Measurements from ENCODE around the gene DDX51.
A peak's percentile ranks its signal among the peaks of the same experiment; 100 is the strongest.

Gene DDX51

GRCh38 chr12:132144115-132144809 lies at the start of gene DDX51, which contains the start of gene NOC4L:
TSS of gene DDX51 (minus strand) at chr12:132144319. CDS start at chr12:132144296, 23 bp downstream.
TSS of gene NOC4L (plus strand) at chr12:132144457. CDS start at chr12:132144489, 32 bp downstream.
- peak; percentile 83 for DNase-seq

- DNase-seq: no peak
Measured at GRCh38 chr12:132191715-132192553, 47.8 kb upstream of the DDX51 start.

- no peak for DNase-seq
Measured at GRCh38 chr12:132190834-132191500, 46.8 kb upstream of the DDX51 start.

GRCh38 chr12:132190012-132190755 lies 46.1 kb upstream of the DDX51 start:
- DNase-seq: no peak

GRCh38 chr12:132189378-132190011 lies 45.4 kb upstream of the DDX51 start:
- peak; percentile 73 for DNase-seq

- no peak for DNase-seq
Measured at GRCh38 chr12:132188916-132189325, 44.8 kb upstream of the DDX51 start.

- no peak for DNase-seq
Measured at GRCh38 chr12:132188451-132188901, 44.4 kb upstream of the DDX51 start.

GRCh38 chr12:132187646-132188450 lies 43.7 kb upstream of the DDX51 start:
- no peak for DNase-seq

GRCh38 chr12:132186857-132187620 lies 42.9 kb upstream of the DDX51 start:
- no peak for DNase-seq

GRCh38 chr12:132186208-132186856 lies 42.2 kb upstream of the DDX51 start:
- DNase-seq: no peak

GRCh38 chr12:132185705-132186104 lies 41.6 kb upstream of the DDX51 start:
- no peak for DNase-seq

- no peak for DNase-seq
Measured at GRCh38 chr12:132182711-132183365, 38.7 kb upstream of the DDX51 start.

GRCh38 chr12:132182206-132182710 lies 38.1 kb upstream of the DDX51 start:
- DNase-seq: no peak

GRCh38 chr12:132181570-132182200 lies 37.6 kb upstream of the DDX51 start:
- DNase-seq: no peak

- DNase-seq: no peak
Measured at GRCh38 chr12:132180648-132181546, 36.8 kb upstream of the DDX51 start.

- no peak for DNase-seq
Measured at GRCh38 chr12:132179431-132180362, 35.6 kb upstream of the DDX51 start.
